Right cardiac atrium (tissue), 5 donors: Measurements from ENCODE around the gene MEFV. TPM values are rescaled to one million over a fixed set of nuclear protein-coding genes. Genes with fewer than 3 reads are reported as not detected.
"Not testable (repeated sequence)": the region's sequence is repeated elsewhere in the genome, so short reads cannot be mapped to it uniquely, and the experiment has no call there.

ENCODE experiments used
- ATAC-seq, 2 donors: fragments of 200-7000 bp; cut with Tn5 transposase; one replicate each; pipeline versions ENCODE4 v1.8.0 to v1.9.1; 2020; ENCODE audit warnings: moderate library complexity in 2 of 2, mild to moderate bottlenecking in 1 of 2
- DNase-seq, 3 donors: peaks; one replicate each; pipeline ENCODE4 v3.0.0-alpha.2; 2020
- H3K27ac ChIP-seq: one replicate; pipeline ENCODE4 v1.5.1; 2013; ENCODE audit warnings: mild to moderate bottlenecking, low read length, control low read depth, moderate library complexity
- H3K27me3 ChIP-seq: one replicate; pipeline ENCODE4 v1.6.1; 2013; ENCODE audit not compliant: control insufficient read depth, insufficient read depth
- H3K4me1 ChIP-seq: one replicate; pipeline ENCODE4 v1.6.1; 2013; ENCODE audit warnings: low read length; ENCODE audit not compliant: control insufficient read depth, insufficient read depth
- H3K4me3 ChIP-seq: one replicate; pipeline ENCODE4 v1.5.1; 2013; ENCODE audit warnings: low read length, control low read depth
- H3K9me3 ChIP-seq: one replicate; pipeline ENCODE4 v1.6.1; 2013; ENCODE audit warnings: low read length; ENCODE audit not compliant: control insufficient read depth
- WGBS: extraction: QIAGEN DNeasy Blood & Tissue Kit; methylation state at CpG from one replicate; pipeline ENCODE4 v1.1.7; 2013; 5-methylcytosine and 5-hydroxymethylcytosine counted together
- intact Hi-C, 4 donors: fragments of 100-400 bp; cut with DNase I; formaldehyde crosslinking; loops; one replicate each; pipeline versions ENCODE4 v1.11.0 to v1.14.0; 2022 to 2023
- polyA plus RNA-seq: library from polyadenylated mRNA; stranded (reverse); fragments of 200-250 nt; gene quantifications from one replicate; pipeline ENCODE4 v1.2.3, GENCODE V29; 2013
- total RNA-seq, 4 donors: library from RNA; stranded (reverse); fragmentation: NEBNext Ultra II Directional; extraction: Animal tissue kit (Norgen Biotek cat#: 25700); gene quantifications; one replicate each; pipeline ENCODE4 v1.2.1, GENCODE V29; 2021
- donor health status: healthy with polysubstance abuse.
- donor health status: DM: no; HTN: yes; CAD: no.
- donor health status: DM: no; HTN: no; CAD: no.
- donor health status: DM: no; HTN: yes; CAD: no; lungs with severe emphysema.
- donor health status: DM: yes; HTN: yes; CAD: no.

MEFV gene
- total and polyA plus RNA-seq, 5 donors, result 0.32 to 1.6 (median 1.6) TPM

DNA sequence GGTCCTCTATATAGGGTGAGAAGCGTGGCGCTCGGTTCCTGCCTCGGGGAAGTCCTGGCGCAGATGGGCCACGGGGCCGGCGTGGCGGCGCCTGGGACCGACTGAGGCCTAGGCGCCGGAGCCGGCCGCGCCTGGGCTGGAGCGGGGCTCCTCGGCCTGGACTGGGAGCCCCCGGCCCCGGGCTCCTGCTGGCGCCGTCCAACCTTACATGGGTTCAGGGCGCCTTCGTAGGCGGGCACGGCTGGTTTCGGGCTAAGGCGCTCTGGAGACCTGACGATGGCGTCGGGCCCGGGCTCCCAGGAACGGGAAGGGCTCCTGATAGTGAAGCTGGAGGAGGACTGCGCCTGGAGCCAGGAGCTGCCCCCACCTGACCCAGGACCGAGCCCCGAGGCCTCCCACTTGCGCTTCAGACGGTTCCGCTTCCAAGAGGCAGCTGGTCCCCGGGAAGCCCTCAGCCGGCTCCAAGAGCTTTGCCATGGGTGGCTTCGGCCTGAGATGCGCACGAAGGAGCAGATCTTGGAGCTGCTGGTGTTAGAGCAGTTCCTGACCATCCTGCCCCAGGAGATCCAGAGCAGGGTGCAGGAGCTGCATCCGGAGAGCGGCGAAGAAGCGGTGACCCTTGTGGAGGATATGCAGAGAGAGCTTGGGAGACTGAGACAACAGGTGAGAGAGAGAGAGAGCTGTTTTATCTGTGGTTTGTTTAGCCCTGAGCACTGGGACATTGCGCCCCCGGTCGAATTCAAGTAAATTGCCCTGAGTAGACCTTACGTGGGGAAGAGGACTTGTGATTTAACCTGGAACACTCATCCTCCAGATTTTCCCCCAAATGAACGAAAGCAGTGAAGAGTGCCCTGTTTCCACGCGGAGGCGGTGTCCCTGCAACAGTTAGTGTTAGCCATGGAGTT lies 27.4 kb upstream of the MEFV start:
- Histone ChIP-seq H3K4me3 (peak overlapping the region; percentile 92), H3K4me1 (no peaks in the 10 kb centered on the region), H3K9me3 (peaks cover 4% of the 10 kb centered on the region), H3K27me3 (no peaks in the 10 kb centered on the region), H3K27ac (peak overlapping the region; percentile 79)
- intact Hi-C loops, result loop anchor here in 1 of 4 donors (2.0 kb wide), 1 partner anchor 21 kb away; the partner anchor contains the start of genes TIGD7 and ZNF75A
- WGBS, result 6% methylated on average over 56 of the region's 56 CpGs
- DNase-seq (peak; percentile 20 to 73 (median 40)), ATAC-seq (no peak)

DNA sequence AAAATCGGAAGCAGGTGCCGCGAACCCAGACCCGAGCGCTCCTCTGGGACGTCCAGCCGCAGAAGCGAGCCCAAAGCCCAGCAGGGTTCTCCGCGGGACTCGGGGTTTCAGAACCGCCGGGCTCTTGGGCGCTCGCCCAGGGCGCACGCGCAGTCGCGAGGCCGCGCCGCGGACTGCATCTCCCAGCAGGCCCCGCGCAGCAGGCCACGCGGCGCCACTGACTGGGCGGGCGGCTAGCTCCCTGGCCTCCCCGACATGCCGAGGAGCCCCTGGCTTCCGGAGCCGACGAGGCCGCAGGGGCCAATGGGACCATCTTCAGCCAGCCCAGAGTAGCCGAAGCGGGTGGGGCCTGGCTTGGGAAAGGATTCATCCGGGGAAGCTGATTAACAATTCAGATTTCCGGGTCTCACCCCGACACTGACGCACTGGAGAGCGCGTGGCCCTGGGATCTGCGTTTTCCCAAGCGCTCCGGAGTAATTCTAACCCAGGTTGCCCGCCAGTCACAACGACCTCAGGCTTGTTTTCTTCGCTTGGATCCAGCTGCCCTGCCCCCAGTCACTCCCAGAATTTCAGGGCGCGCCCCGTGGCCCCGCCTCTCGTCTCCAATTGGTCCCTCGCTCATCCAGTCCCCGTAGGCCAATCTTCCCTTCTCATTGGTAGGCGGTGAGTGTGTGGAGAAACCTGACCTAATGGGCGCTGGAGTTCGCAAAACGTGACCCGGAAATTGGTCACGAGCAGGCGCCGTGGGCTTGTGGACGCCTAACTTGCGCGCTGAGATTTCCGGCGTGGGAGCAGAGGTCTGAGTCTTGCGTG lies 26.5 kb upstream of the MEFV start, which contains the start of gene ZNF263:
Gene ZNF263 (plus strand): TSS at position 762 of the 813 bp plus-strand sequence. CDS start 328 bp downstream, outside the sequence.
- intact Hi-C loops, result loop anchor here in 1 of 4 donors (2.0 kb wide), 1 partner anchor 22 kb away; the partner anchor contains the start of genes TIGD7 and ZNF75A
- WGBS, result under 1% methylated on average over 72 of the region's 72 CpGs

DNA sequence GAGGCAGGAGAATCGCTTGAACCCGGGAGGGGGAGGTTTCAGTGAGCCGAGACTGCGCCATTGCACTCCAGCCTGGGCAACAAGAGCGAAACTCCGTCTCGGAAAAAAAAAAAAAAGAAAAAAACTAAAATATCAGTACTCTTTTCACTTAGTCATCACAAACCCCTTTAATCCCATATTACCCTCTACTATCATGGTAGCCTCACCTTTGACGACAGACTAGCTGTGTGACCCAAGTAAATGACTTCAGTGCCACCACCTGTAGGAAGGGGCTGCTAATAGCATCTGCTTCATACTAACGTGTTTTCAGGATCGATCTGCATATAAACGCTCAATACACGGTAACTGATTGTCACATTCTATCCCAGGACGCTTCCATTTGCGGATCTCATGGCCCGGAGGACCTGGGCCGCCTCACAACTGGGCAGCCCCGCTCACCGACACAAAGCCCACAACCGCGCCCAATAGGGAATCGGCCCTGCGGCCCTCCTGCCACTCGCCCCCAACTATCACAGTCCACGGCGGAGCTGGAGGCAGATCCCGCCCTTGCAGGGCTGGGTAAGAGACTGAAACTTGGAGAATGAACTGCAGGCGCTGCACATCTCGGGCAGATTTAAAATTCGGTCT lies 25.8 kb upstream of the MEFV start:
- Histone ChIP-seq H3K27ac (peak overlapping the region; percentile 68), H3K9me3 (peaks cover 2% of the 10 kb centered on the region), H3K4me3 (peak overlapping the region; percentile 92), H3K27me3 (no peaks in the 10 kb centered on the region), H3K4me1 (no peaks in the 10 kb centered on the region)
- intact Hi-C loops, result loop anchor here in 1 of 4 donors (2.0 kb wide), 1 partner anchor 23 kb away; the partner anchor contains the start of genes TIGD7 and ZNF75A
- DNase-seq, result peak in 1 of 3 donors; percentile 26
- peak; percentile 27 to 66 for ATAC-seq
- 16% methylated on average over 29 of the region's 29 CpGs for WGBS

More for the DNA sequence above, 26.5 kb upstream of the MEFV start, which contains the start of gene ZNF263:
- peak within 1 kb of the TSS; percentile 100 for H3K27ac ChIP-seq
- ATAC-seq, result peak; percentile 97 to 98
- no peaks in the 10 kb centered on the region for H3K4me1 ChIP-seq
- peaks cover 2% of the 10 kb centered on the region for H3K9me3 ChIP-seq
- H3K4me3 ChIP-seq, result peak within 1 kb of the TSS; percentile 92
- DNase-seq, result peak; percentile 96 to 98 (median 98)
- no peaks in the 10 kb centered on the region for H3K27me3 ChIP-seq

DNA sequence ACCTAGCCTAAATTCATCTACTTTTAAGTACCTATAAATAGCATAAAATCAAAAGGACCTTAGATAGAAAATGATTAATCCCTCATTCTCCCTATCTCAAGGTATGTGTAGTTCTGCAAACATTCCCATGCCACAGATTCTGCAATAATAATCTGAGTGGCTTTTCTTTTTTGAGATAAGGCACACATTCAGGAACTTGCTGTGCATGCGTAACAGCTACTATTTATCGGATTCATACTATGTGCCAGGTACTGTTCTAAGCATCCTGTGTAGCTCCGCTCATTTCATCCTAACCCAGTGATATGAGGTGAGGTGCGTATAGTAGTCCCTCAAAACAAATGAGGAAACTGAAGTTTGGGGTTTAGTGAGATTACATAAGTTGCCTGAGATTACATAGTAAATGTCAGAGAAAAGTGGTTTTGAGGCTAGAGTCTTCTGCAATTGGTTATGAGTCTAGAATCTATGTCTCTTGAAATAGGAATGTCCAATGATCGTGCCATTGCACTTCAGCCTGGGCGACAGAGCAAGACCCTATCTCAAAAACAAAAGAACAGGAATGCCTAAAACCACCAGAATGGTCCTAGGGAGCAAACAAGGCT lies 24.9 kb upstream of the MEFV start:
- intact Hi-C loops, result no loop called here
- no peak for ATAC-seq
- Histone ChIP-seq H3K27ac (no peak overlapping the region), H3K4me1 (no peaks in the 10 kb centered on the region), H3K4me3 (no peak overlapping the region), H3K27me3 (no peaks in the 10 kb centered on the region), H3K9me3 (peaks cover 2% of the 10 kb centered on the region)
- DNase-seq, result no peak
- 94% methylated on average over 6 of the region's 6 CpGs for WGBS

DNA sequence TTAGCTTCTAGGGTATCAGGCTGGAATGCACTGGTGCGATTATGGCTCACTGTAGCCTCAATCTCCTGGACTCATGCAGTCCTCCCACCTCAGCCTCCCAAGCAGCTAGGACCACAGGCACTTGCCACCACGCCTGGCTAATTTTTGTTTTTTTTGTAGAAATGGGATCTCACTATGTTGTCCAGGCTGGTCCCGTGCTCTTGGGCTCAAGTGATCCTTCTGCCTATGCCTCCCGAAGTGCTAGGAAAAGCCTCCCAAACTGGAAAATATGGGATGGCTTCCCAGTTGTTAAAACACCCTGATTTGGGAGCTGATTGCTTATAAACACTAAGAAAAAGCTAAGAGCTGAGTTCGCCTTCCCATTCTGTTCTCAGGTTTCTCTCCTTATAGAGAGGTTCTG lies 20.2 kb upstream of the MEFV start:
- WGBS, result 87% methylated on average over 5 of the region's 5 CpGs
- Histone ChIP-seq H3K27me3 (no peaks in the 10 kb centered on the region), H3K4me1 (no peaks in the 10 kb centered on the region), H3K4me3 (no peak overlapping the region), H3K27ac (no peak overlapping the region), H3K9me3 (no peaks in the 10 kb centered on the region)
- no peak for DNase-seq
- intact Hi-C loops, result no loop called here
- no peak for ATAC-seq

DNA sequence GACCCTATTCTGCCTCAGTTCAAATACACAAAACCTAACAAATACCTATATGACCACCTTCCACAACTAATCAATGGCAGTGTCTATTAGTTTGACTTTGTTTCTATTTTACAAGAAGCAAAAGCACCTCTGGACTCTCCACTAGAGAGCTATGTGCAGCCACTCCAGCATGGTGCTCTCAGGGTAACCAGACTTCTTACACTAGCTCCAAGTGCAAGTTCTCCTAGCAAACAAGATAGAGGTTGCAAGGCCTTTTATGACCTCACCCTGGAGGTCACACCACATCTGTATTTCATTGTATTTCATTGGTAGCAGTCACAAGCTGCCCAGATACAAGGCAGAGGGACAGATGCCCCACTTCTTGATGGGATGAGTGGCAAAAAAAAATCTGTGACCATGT lies 18.5 kb upstream of the MEFV start:
- Histone ChIP-seq H3K4me3 (no peak overlapping the region), H3K27me3 (no peaks in the 10 kb centered on the region), H3K27ac (no peak overlapping the region), H3K4me1 (no peaks in the 10 kb centered on the region), H3K9me3 (no peaks in the 10 kb centered on the region)
- intact Hi-C loops, result no loop called here
- no peak for DNase-seq
- ATAC-seq, result no peak

DNA sequence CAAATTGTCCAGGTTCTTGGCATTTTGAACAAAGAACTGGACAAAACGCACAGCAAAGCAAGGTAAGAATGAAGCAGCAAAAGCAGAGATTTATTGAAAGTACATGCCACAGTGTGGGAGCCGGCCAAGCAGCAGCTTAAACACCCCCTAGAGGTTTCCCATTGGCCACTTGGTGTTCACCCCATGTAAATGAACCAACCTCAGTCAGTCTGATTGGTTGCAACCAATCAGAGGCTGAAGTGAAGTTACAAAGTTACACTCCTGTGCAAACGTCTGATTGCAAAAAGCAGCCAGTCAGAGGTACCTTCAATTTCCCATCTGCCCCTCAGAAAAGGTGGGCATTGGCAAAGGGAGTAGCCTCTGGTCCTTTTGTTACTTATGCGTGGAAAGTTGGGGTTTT lies 18.1 kb upstream of the MEFV start:
- no peak overlapping the region for H3K4me3 ChIP-seq
- no peaks in the 10 kb centered on the region for H3K9me3 ChIP-seq
- 57% methylated on average over 4 of the region's 4 CpGs for WGBS
- no peak for ATAC-seq
- intact Hi-C loops, result no loop called here
- no peaks in the 10 kb centered on the region for H3K27me3 ChIP-seq
- no peak for DNase-seq
- H3K4me1 ChIP-seq, result no peaks in the 10 kb centered on the region
- no peak overlapping the region for H3K27ac ChIP-seq

DNA sequence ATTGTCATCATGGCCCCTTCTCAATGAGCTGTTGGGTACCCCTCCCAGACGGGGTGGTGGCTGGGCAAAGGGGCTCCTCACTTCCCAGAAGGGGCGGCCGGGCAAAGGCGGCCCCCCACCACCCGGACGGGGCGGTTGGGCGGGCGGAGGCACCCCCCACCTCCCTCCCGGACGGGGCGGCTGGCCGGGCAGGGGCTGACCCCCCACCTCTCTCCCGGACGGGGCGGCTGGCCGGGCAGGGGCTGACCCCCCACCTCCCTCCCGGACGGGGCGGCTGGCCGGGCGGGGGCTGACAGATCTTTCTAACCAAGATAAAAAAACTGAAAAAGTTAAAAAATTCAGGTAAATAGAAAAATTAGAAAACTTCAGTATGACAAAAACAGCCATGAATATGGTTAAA lies 14.8 kb upstream of the MEFV start:
- DNase-seq, H3K4me1 ChIP-seq, H3K27ac ChIP-seq, ATAC-seq, H3K4me3 ChIP-seq, intact Hi-C loops, H3K27me3 ChIP-seq, H3K9me3 ChIP-seq: not testable (repeated sequence)
- 94% methylated on average over 22 of the region's 22 CpGs for WGBS

DNA sequence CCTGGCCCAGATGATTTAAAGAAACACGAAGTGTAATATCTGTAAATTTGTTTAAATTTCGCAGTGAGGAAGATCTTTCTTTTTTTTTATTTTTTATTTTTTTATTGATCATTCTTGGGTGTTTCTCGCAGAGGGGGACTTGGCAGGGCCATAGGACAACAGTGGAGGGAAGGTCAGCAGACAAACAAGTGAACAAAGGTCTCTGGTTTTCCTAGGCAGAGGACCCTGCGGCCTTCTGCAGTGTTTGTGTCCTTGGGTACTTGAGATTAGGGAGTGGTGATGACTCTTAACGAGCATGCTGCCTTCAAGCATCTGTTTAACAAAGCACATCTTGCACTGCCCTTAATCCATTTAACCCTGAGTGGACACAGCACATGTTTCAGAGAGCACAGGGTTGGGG lies 14.3 kb upstream of the MEFV start:
- ATAC-seq, H3K27me3 ChIP-seq, H3K4me1 ChIP-seq, H3K4me3 ChIP-seq, DNase-seq, H3K27ac ChIP-seq, H3K9me3 ChIP-seq, intact Hi-C loops: not testable (repeated sequence)
- 77% methylated on average over 5 of the region's 5 CpGs for WGBS

DNA sequence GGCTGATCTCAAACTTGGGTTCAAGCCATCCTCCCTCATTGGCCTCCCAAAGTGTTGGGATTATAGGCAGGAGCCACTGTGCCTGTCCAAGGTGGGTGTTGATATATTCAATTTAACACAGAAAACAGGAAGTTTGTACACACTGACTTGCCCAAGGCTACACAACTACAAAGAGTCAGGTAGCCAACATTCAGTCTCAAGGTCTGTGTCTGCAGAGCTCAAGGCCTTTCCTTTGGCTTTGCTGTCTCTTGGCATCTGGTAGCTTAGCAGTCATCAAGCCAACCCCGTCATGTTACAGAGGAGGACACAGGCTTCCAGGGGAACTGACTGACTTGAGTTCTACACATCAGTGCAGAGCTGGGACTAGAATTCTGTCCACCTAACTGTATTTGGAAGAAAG lies 11.9 kb upstream of the MEFV start:
- no peaks in the 10 kb centered on the region for H3K9me3 ChIP-seq
- DNase-seq, result no peak

More for the DNA sequence above, 11.9 kb upstream of the MEFV start:
- H3K4me1 ChIP-seq, result peaks cover 1% of the 10 kb centered on the region
- H3K27me3 ChIP-seq, result no peaks in the 10 kb centered on the region
- no peak for ATAC-seq
- intact Hi-C loops, result no loop called here
- H3K4me3 ChIP-seq, result no peak overlapping the region
- H3K27ac ChIP-seq, result no peak overlapping the region
- 83% methylated on average over 1 of the region's 1 CpG for WGBS
